Measurements from ENCODE around the gene LCNL1. TPM values are rescaled to one million over a fixed set of nuclear protein-coding genes. Genes with fewer than 3 reads are reported as not detected.
A peak's percentile ranks its signal among the peaks of the same experiment; 100 is the strongest.

The LCNL1 gene
- total and polyA plus RNA-seq, 2 experiments from 2014 or later = 0.13 to 0.47 TPM

DNA sequence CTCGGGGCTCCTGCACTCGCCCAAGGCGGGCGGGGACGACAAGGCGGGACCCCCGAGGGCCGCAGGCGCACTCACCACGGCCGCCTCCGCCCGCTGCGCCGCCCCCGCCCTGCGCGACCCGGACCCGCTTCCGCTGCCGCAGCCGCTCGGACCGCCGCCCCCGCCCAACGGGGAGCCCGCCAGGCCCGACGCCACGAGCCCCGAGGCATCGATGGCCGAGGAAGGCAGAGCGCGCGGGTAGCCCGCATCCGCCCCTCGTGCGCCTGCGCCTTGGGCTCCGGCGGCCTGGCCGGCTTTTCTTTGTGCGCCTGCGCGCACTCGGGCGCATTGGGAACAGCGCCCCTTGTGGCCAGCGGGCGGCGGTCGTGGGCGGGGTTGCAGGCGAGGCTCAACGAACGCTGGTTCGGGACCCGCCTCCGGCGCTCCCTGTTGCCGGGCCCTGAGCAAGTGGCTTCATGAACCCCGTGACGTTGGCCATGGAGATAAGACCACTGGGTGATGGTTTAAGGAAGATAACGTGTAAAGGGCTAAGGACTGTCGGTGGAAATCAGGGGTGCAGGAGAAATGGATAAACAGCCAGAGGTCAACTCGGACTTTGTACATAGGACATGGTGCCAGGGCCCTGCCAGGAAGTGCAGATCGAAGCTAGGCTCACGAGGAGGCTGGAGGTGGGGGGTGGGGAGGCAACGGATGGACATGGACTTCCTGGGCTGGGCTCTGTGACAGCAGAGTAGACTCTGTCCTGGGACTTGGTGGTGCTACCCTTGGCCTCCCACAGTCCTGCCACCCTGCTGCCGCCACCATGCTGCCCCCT is 38.1 kb upstream of the LCNL1 start, which contains the start of the genes C8G and FBXW5:
C8G (plus strand) TSS at position 725 of the 814 bp plus-strand sequence; CDS start at position 803, 78 bp downstream.
FBXW5 (minus strand) TSS at position 220 of the 814 bp plus-strand sequence. CDS start 655 bp downstream, outside the sequence.
- TF ChIP-seq EZH2 (IDR thresholded peaks at IDR 0.05; ENCODE audit: borderline replicate concordance) = no peak
- TF ChIP-seq EZH2phosphoT487 (IDR thresholded peaks at IDR 0.05; ENCODE audit: low read depth, severe bottlenecking, unreplicated experiment) = no peak
- TF ChIP-seq, protein P1, sequence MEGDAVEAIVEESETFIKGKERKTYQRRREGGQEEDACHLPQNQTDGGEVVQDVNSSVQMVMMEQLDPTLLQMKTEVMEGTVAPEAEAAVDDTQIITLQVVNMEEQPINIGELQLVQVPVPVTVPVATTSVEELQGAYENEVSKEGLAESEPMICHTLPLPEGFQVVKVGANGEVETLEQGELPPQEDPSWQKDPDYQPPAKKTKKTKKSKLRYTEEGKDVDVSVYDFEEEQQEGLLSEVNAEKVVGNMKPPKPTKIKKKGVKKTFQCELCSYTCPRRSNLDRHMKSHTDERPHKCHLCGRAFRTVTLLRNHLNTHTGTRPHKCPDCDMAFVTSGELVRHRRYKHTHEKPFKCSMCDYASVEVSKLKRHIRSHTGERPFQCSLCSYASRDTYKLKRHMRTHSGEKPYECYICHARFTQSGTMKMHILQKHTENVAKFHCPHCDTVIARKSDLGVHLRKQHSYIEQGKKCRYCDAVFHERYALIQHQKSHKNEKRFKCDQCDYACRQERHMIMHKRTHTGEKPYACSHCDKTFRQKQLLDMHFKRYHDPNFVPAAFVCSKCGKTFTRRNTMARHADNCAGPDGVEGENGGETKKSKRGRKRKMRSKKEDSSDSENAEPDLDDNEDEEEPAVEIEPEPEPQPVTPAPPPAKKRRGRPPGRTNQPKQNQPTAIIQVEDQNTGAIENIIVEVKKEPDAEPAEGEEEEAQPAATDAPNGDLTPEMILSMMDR (IDR thresholded peaks at IDR 0.05; ENCODE audit: poor library complexity) = peak; percentile 100
- H3K4me1 ChIP-seq (ENCODE audit: insufficient read depth) = peaks cover 20% of the 10 kb centered on the region
- DNase-seq (ENCODE audit: low spot score) = peak; percentile 98
- H4K20me1 ChIP-seq (ENCODE audit: insufficient read depth, poor library complexity, severe bottlenecking) = peaks cover 4% of the 10 kb centered on the region
- peaks cover 24% of the 10 kb centered on the region for H3K79me2 ChIP-seq
- peak within 1 kb of the TSS; percentile 80 for H3K4me3 ChIP-seq
- 13% methylated on average over 39 of the region's 74 CpGs for WGBS (ENCODE audit: low lambda C conversion rate, missing lambda C conversion rate)
- no peaks in the 10 kb centered on the region for H3K9me2 ChIP-seq (replicated peaks; ENCODE audit: insufficient read depth)
- peak within 1 kb of the TSS; percentile 41 for H2AFZ ChIP-seq
- no peaks in the 10 kb centered on the region for H3K36me3 ChIP-seq (replicated peaks; ENCODE audit: insufficient read depth, low read depth)
- no peaks in the 10 kb centered on the region for H3K27me3 ChIP-seq
- H3K4me2 ChIP-seq = peak within 1 kb of the TSS; percentile 98
- H3K9me3 ChIP-seq (ENCODE audit: low read depth) = no peaks in the 10 kb centered on the region
- peak within 1 kb of the TSS; percentile 95 for H3K27ac ChIP-seq

DNA sequence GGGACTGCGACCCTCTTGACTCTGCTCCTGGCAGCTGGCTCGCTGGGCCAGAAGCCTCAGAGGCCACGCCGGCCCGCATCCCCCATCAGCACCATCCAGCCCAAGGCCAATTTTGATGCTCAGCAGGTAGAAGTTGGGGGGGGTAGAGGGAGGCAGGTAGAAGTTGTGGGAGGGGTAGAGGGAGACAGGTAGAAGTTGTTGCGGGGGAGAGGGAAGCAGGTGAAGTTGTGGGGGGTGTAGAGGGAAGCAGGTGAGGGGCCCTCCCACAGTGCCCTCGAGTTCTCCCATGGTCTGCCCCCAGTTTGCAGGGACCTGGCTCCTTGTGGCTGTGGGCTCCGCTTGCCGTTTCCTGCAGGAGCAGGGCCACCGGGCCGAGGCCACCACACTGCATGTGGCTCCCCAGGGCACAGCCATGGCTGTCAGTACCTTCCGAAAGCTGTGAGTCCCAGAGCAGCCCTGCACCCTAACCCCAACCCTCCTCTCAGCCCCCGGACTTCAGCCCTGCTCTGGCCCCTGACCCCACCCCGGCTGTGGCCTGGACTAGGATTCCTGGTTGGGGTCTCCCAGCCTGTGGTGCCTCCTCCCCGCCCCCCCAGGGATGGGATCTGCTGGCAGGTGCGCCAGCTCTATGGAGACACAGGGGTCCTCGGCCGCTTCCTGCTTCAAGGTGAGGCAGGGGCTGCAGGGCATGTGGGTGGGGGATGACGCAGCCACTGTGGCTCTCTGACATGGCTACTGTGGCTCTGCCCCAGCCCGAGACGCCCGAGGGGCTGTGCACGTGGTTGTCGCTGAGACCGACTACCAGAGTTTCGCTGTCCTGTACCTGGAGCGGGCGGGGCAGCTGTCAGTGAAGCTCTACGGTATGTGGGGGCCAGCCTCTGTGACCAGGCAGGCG is 37.2 kb upstream of the LCNL1 start:
- Histone ChIP-seq H3K36me3 (replicated peaks; ENCODE audit: insufficient read depth, low read depth) (no peaks in the 10 kb centered on the region), H3K9me3 (ENCODE audit: low read depth) (no peaks in the 10 kb centered on the region), H4K20me1 (ENCODE audit: insufficient read depth, poor library complexity, severe bottlenecking) (peaks cover 4% of the 10 kb centered on the region), H3K79me2 (peaks cover 24% of the 10 kb centered on the region), H3K4me3 (no peak overlapping the region), H3K4me1 (ENCODE audit: insufficient read depth) (peaks cover 20% of the 10 kb centered on the region), H3K4me2 (no peak overlapping the region), H2AFZ (no peak overlapping the region), H3K9me2 (replicated peaks; ENCODE audit: insufficient read depth) (no peaks in the 10 kb centered on the region), H3K27me3 (no peaks in the 10 kb centered on the region), H3K27ac (peak overlapping the region; percentile 75)
- 90% methylated on average over 22 of the region's 30 CpGs for WGBS (ENCODE audit: low lambda C conversion rate, missing lambda C conversion rate)
- DNase-seq (ENCODE audit: low spot score) = no peak
- TF ChIP-seq, protein P1 (IDR thresholded peaks at IDR 0.05; ENCODE audit: poor library complexity) = no peak
- TF ChIP-seq EZH2phosphoT487 (IDR thresholded peaks at IDR 0.05; ENCODE audit: low read depth, severe bottlenecking, unreplicated experiment) (no peak), EZH2 (IDR thresholded peaks at IDR 0.05; ENCODE audit: borderline replicate concordance) (no peak)

DNA sequence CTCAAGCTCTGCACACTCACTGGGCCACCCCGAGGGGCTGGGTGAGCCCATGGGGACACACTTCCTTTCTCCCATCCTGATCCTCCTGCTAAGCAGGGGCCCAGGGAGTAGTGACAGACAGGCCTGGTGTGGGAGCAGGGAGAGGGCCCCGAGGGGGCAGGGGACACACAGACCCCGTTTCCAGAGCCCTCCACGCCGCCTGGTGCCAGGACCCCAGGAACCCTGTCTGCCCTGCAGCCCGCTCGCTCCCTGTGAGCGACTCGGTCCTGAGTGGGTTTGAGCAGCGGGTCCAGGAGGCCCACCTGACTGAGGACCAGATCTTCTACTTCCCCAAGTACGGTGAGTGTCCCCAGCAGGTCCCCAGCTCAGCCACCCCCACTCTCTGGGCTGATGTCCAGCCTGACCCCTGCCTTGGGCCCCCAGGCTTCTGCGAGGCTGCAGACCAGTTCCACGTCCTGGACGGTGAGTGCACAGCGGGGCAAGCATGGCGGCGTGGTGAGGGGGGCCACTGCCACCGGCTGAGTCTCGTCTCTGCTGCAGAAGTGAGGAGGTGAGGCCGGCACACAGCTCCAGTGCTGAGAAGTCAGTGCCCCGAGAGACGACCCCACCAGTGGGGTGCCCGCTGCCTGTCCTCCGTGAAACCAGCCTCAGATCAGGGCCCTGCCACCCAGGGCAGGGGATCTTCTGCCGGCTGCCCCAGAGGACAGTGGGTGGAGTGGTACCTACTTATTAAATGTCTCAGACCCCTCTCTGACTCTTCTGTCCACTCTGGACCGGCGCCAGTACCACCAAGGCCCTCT is 36.4 kb upstream of the LCNL1 start:
- no peak overlapping the region for H3K27ac ChIP-seq
- H2AFZ ChIP-seq = no peak overlapping the region
- no peaks in the 10 kb centered on the region for H3K9me3 ChIP-seq (ENCODE audit: low read depth)
- no peaks in the 10 kb centered on the region for H3K9me2 ChIP-seq (replicated peaks; ENCODE audit: insufficient read depth)
- 88% methylated on average over 24 of the region's 27 CpGs for WGBS (ENCODE audit: low lambda C conversion rate, missing lambda C conversion rate)
- TF ChIP-seq, protein P1 (IDR thresholded peaks at IDR 0.05; ENCODE audit: poor library complexity) = no peak
- H3K4me1 ChIP-seq (ENCODE audit: insufficient read depth) = peaks cover 20% of the 10 kb centered on the region
- H3K79me2 ChIP-seq = peaks cover 26% of the 10 kb centered on the region
- DNase-seq (ENCODE audit: low spot score) = no peak
- no peak overlapping the region for H3K4me3 ChIP-seq
- H4K20me1 ChIP-seq (ENCODE audit: insufficient read depth, poor library complexity, severe bottlenecking) = peaks cover 4% of the 10 kb centered on the region
- no peaks in the 10 kb centered on the region for H3K27me3 ChIP-seq
- no peaks in the 10 kb centered on the region for H3K36me3 ChIP-seq (replicated peaks; ENCODE audit: insufficient read depth, low read depth)
- H3K4me2 ChIP-seq = no peak overlapping the region

All from hepatocyte (in vitro differentiated cells).